ENCODE measurements around the gene SUGCT. TPM values are rescaled to one million over a fixed set of nuclear protein-coding genes. Genes with fewer than 3 reads are reported as not detected.

SUGCT gene
- total and polyA plus RNA-seq, 2 of the 13 experiments (the other 11 are each of a cell fraction or from before 2014, with no cell fraction given), result 10.1 to 22.2 TPM

- TF ChIP-seq FOXP4 (CRISPR knock-in tag; IDR thresholded peaks at IDR 0.05) (no peak), RFXANK (CRISPR knock-in tag; IDR thresholded peaks at IDR 0.05) (0 out of 2 replicates have a peak, but pooled peaks have one; percentile 19), CEBPZ (IDR thresholded peaks at IDR 0.05; ENCODE audit: low read length) (no peak), ZNF740 (CRISPR knock-in tag; IDR thresholded peaks at IDR 0.05) (no peak), CCDC6 (CRISPR knock-in tag; IDR thresholded peaks at IDR 0.05) (peak; percentile 84; the same call in 1 of the 2 replicates), ZNF558 (CRISPR knock-in tag; IDR thresholded peaks at IDR 0.05; ENCODE audit: borderline replicate concordance) (peak; percentile 97; the same call in 1 of the 2 replicates), SAFB2 (CRISPR knock-in tag; IDR thresholded peaks at IDR 0.05; ENCODE audit: borderline replicate concordance, low read depth) (peak; percentile 51; the same call in 1 of the 2 replicates), GMEB1 (CRISPR knock-in tag; IDR thresholded peaks at IDR 0.05; ENCODE audit: borderline replicate concordance) (0 out of 2 replicates have a peak, but pooled peaks have one; percentile 50), ZNF737 (CRISPR knock-in tag; IDR thresholded peaks at IDR 0.05; ENCODE audit: borderline replicate concordance) (peak; percentile 81; the same call in 1 of the 2 replicates), TBX2 (CRISPR knock-in tag; IDR thresholded peaks at IDR 0.05; ENCODE audit: borderline replicate concordance) (peak; percentile 32; the same call in 1 of the 2 replicates), RXRB (CRISPR knock-in tag; IDR thresholded peaks at IDR 0.05; ENCODE audit: borderline replicate concordance) (peak; percentile 29; the same call in 1 of the 2 replicates), ZNF326 (CRISPR knock-in tag; IDR thresholded peaks at IDR 0.05; ENCODE audit: borderline replicate concordance) (no peak), SMYD3 (CRISPR knock-in tag; IDR thresholded peaks at IDR 0.05) (no peak), ZNF33A (CRISPR knock-in tag; IDR thresholded peaks at IDR 0.05; ENCODE audit: borderline replicate concordance) (peak; percentile 65; the same call in 1 of the 2 replicates), ZNF720 (CRISPR knock-in tag; IDR thresholded peaks at IDR 0.05) (no peak), KDM4B (CRISPR knock-in tag; IDR thresholded peaks at IDR 0.05) (peak; percentile 8; the same call in 1 of the 2 replicates), SMAD3 (CRISPR knock-in tag; IDR thresholded peaks at IDR 0.05) (peak; percentile 89), KDM5A (IDR thresholded peaks at IDR 0.05; ENCODE audit: borderline replicate concordance, low read length) (peak; percentile 99), CC2D1A (CRISPR knock-in tag; IDR thresholded peaks at IDR 0.05) (no peak)
- TF ChIP-seq, protein P1, sequence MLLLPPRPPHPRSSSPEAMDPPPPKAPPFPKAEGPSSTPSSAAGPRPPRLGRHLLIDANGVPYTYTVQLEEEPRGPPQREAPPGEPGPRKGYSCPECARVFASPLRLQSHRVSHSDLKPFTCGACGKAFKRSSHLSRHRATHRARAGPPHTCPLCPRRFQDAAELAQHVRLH (CRISPR knock-in tag; IDR thresholded peaks at IDR 0.05; ENCODE audit: borderline replicate concordance, low read depth), result peak; percentile 93
Measured at GRCh38 chr7:40134428-40135316, at the start of gene SUGCT, which contains the start of gene MPLKIP (continued).
